DOHH2 (cell line): ENCODE measurements around the gene INSIG2.

Experiments used
- EZH2phosphoT487 ChIP-seq: fragments of 200-600 bp; sonication (generic); IDR thresholded peaks from 2 replicates; pipeline ENCODE4 v1.6.1; 2017; ENCODE audit warnings: borderline replicate concordance, mild to moderate bottlenecking, antibody characterized with exemption, low read length, moderate library complexity, mixed read lengths
- TF ChIP-seq, protein P1 (sequence below): fragments of 200-600 bp; sonication (generic); IDR thresholded peaks from one replicate; pipeline ENCODE4 v1.5.1; 2014; ENCODE audit warnings: antibody characterized with exemption, mild to moderate bottlenecking, low read depth, low read length; ENCODE audit not compliant: poor library complexity, severe bottlenecking

- TF ChIP-seq, protein P1, sequence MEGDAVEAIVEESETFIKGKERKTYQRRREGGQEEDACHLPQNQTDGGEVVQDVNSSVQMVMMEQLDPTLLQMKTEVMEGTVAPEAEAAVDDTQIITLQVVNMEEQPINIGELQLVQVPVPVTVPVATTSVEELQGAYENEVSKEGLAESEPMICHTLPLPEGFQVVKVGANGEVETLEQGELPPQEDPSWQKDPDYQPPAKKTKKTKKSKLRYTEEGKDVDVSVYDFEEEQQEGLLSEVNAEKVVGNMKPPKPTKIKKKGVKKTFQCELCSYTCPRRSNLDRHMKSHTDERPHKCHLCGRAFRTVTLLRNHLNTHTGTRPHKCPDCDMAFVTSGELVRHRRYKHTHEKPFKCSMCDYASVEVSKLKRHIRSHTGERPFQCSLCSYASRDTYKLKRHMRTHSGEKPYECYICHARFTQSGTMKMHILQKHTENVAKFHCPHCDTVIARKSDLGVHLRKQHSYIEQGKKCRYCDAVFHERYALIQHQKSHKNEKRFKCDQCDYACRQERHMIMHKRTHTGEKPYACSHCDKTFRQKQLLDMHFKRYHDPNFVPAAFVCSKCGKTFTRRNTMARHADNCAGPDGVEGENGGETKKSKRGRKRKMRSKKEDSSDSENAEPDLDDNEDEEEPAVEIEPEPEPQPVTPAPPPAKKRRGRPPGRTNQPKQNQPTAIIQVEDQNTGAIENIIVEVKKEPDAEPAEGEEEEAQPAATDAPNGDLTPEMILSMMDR = peak; percentile 76
- TF ChIP-seq EZH2phosphoT487 = no peak
Observed at GRCh38 chr2:118061135-118061955, 26.9 kb upstream of the INSIG2 start.
